Nephron (organoid): Measurements from ENCODE around the gene PTPN20.

ENCODE experiments used
- H3K27ac Mint-ChIP-seq, 3 experiments: 2 replicates each; pipeline ENCODE4 v1.8.0; 2020; ENCODE audit warnings: mixed read lengths in 3 of 3, mild to moderate bottlenecking in 2 of 3, moderate library complexity in 1 of 3
- H3K27me3 Mint-ChIP-seq: 2 replicates; pipeline ENCODE4 v1.8.0; 2021; ENCODE audit warnings: low read depth, mild to moderate bottlenecking, moderate library complexity, mixed read lengths
- H3K36me3 Mint-ChIP-seq: 2 replicates; pipeline ENCODE4 v1.8.0; 2020; ENCODE audit warnings: low read depth, mixed read lengths
- H3K4me1 Mint-ChIP-seq: 2 replicates; pipeline ENCODE4 v1.8.0; 2020; ENCODE audit warnings: mixed read lengths
- H3K4me3 Mint-ChIP-seq, 3 experiments: 2 replicates each; pipeline ENCODE4 v1.8.0; 2020; ENCODE audit warnings: mild to moderate bottlenecking in 3 of 3, mixed read lengths in 3 of 3, moderate library complexity in 2 of 3
- H3K9me3 Mint-ChIP-seq: 2 replicates; pipeline ENCODE4 v1.8.0; 2020; ENCODE audit warnings: mixed read lengths
- CTCF ChIP-seq, 3 experiments: fragments of 200-600 bp; sonication (generic); IDR thresholded peaks; one replicate each; pipeline ENCODE4 v1.5.0; 2021; ENCODE audit warnings: antibody characterized with exemption in 3 of 3; ENCODE audit not compliant: unreplicated experiment in 3 of 3

The PTPN20 gene

GRCh38 chr10:47023237-47024045 lies 112.2 kb downstream of the PTPN20 start:
- Mint-ChIP-seq H3K36me3 (no peaks in the 10 kb centered on the region), H3K27ac (peak overlapping the region in 1 of 3 experiments; percentile 34), H3K27me3 (peaks cover 15% of the 10 kb centered on the region), H3K4me3 (no peak overlapping the region), H3K9me3 (no peaks in the 10 kb centered on the region), H3K4me1 (peaks cover 24% of the 10 kb centered on the region)
- TF ChIP-seq CTCF (IDR thresholded peaks at IDR 0.05; ENCODE audit: unreplicated experiment in 3 of 3): no peak

GRCh38 chr10:47024046-47024322 lies 112.8 kb downstream of the PTPN20 start:
- Mint-ChIP-seq H3K36me3 (no peaks in the 10 kb centered on the region), H3K9me3 (no peaks in the 10 kb centered on the region)

GRCh38 chr10:47024399-47025252 lies 113.4 kb downstream of the PTPN20 start:
- Mint-ChIP-seq H3K27me3 (peaks cover 15% of the 10 kb centered on the region), H3K9me3 (no peaks in the 10 kb centered on the region), H3K4me1 (peaks cover 24% of the 10 kb centered on the region), H3K27ac (peak overlapping the region; percentile 6 to 77 (median 61)), H3K4me3 (no peak overlapping the region), H3K36me3 (no peaks in the 10 kb centered on the region)
- TF ChIP-seq CTCF (IDR thresholded peaks at IDR 0.05; ENCODE audit: unreplicated experiment in 3 of 3): peak; percentile 82 to 90 (median 84)

More at GRCh38 chr10:47024046-47024322, 112.8 kb downstream of the PTPN20 start:
- Mint-ChIP-seq H3K27me3 (peaks cover 15% of the 10 kb centered on the region), H3K4me3 (no peak overlapping the region), H3K4me1 (peaks cover 24% of the 10 kb centered on the region), H3K27ac (peak overlapping the region in 1 of 3 experiments; percentile 34)
- no peak for TF ChIP-seq CTCF (IDR thresholded peaks at IDR 0.05; ENCODE audit: unreplicated experiment in 3 of 3)

- peak overlapping the region; percentile 6 to 77 (median 61) for H3K27ac Mint-ChIP-seq
- peaks cover 24% of the 10 kb centered on the region for H3K4me1 Mint-ChIP-seq
- no peaks in the 10 kb centered on the region for H3K9me3 Mint-ChIP-seq
- no peak overlapping the region for H3K4me3 Mint-ChIP-seq
- no peaks in the 10 kb centered on the region for H3K36me3 Mint-ChIP-seq
- peaks cover 15% of the 10 kb centered on the region for H3K27me3 Mint-ChIP-seq
- no peak for TF ChIP-seq CTCF (IDR thresholded peaks at IDR 0.05; ENCODE audit: unreplicated experiment in 3 of 3)
Measured at GRCh38 chr10:47025253-47025539, 114.0 kb downstream of the PTPN20 start.

GRCh38 chr10:47025540-47026300 lies 114.5 kb downstream of the PTPN20 start:
- no peak overlapping the region for H3K4me3 Mint-ChIP-seq
- H3K27ac Mint-ChIP-seq: peak overlapping the region in 1 of 3 experiments; percentile 61
- TF ChIP-seq CTCF (IDR thresholded peaks at IDR 0.05; ENCODE audit: unreplicated experiment in 3 of 3): no peak
- no peaks in the 10 kb centered on the region for H3K36me3 Mint-ChIP-seq
- H3K9me3 Mint-ChIP-seq: no peaks in the 10 kb centered on the region
- peaks cover 24% of the 10 kb centered on the region for H3K4me1 Mint-ChIP-seq
- peaks cover 15% of the 10 kb centered on the region for H3K27me3 Mint-ChIP-seq
